Measurements from ENCODE around the gene NDE1. TPM values are rescaled to one million over a fixed set of nuclear protein-coding genes. Genes with fewer than 3 reads are reported as not detected.

Gene NDE1
- total and polyA plus RNA-seq, 2 experiments from 2014 or later, result 7.1 to 41.0 TPM

- no peak for TF ChIP-seq CTCF (IDR thresholded peaks at IDR 0.05; ENCODE audit: low read depth, low read length)
- Histone ChIP-seq H3K9me3 (ENCODE audit: low read depth) (no peaks in the 10 kb centered on the region), H3K27me3 (no peaks in the 10 kb centered on the region), H3K4me1 (ENCODE audit: low read depth) (no peaks in the 10 kb centered on the region), H3K27ac (no peak overlapping the region), H3K4me3 (no peak overlapping the region), H3K36me3 (peaks cover 28% of the 10 kb centered on the region)
- no peak for DNase-seq (ENCODE audit: low read depth in 1 of 2, low spot score in 1 of 2)
Measured at GRCh38 chr16:15616475-15617165, 33.4 kb upstream of the NDE1 start.

DNA sequence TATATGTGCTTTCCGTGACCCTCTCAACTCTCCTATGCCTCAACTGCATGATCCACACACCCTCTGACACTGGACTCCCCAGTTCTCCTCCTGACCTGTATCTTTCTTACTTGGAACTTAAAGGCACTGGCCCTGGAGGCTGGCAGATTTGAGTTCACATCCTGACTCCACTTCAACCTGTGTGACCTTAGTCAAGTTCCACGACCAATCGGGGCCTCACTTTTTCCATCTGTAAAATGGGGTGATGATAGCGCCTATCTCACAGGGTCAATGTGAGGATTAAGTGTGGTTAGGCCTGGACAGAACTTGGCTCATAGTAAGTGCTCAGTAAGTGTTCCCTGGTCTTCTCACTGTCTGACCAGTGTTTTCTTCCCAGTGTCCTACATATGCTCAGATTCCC is 32.1 kb upstream of the NDE1 start:
- no peak overlapping the region for H3K27ac ChIP-seq
- DNase-seq (ENCODE audit: low read depth in 1 of 2, low spot score in 1 of 2), result no peak
- H3K27me3 ChIP-seq, result no peaks in the 10 kb centered on the region
- peaks cover 22% of the 10 kb centered on the region for H3K36me3 ChIP-seq
- H3K4me3 ChIP-seq, result no peak overlapping the region
- no peak for TF ChIP-seq CTCF (IDR thresholded peaks at IDR 0.05; ENCODE audit: low read depth, low read length)
- H3K4me1 ChIP-seq (ENCODE audit: low read depth), result no peaks in the 10 kb centered on the region
- no peaks in the 10 kb centered on the region for H3K9me3 ChIP-seq (ENCODE audit: low read depth)

- no peak for TF ChIP-seq CTCF (IDR thresholded peaks at IDR 0.05; ENCODE audit: low read depth, low read length)
- Histone ChIP-seq H3K27ac (no peak overlapping the region), H3K27me3 (no peaks in the 10 kb centered on the region), H3K4me3 (no peak overlapping the region), H3K4me1 (ENCODE audit: low read depth) (no peaks in the 10 kb centered on the region), H3K9me3 (ENCODE audit: low read depth) (no peaks in the 10 kb centered on the region), H3K36me3 (peaks cover 23% of the 10 kb centered on the region)
- peak in 1 of 2 donors; percentile 90 for DNase-seq (ENCODE audit: low read depth in 1 of 2, low spot score in 1 of 2)
Measured at GRCh38 chr16:15618392-15618791, 31.7 kb upstream of the NDE1 start.

GRCh38 chr16:15620611-15621195 is 29.3 kb upstream of the NDE1 start:
- H3K9me3 ChIP-seq (ENCODE audit: low read depth), result no peaks in the 10 kb centered on the region
- peaks cover 37% of the 10 kb centered on the region for H3K36me3 ChIP-seq
- DNase-seq (ENCODE audit: low read depth in 1 of 2, low spot score in 1 of 2), result no peak
- H3K4me1 ChIP-seq (ENCODE audit: low read depth), result no peaks in the 10 kb centered on the region
- no peak overlapping the region for H3K27ac ChIP-seq
- H3K27me3 ChIP-seq, result no peaks in the 10 kb centered on the region
- TF ChIP-seq CTCF (IDR thresholded peaks at IDR 0.05; ENCODE audit: low read depth, low read length), result no peak
- no peak overlapping the region for H3K4me3 ChIP-seq

- DNase-seq (ENCODE audit: low read depth in 1 of 2, low spot score in 1 of 2), result no peak
- TF ChIP-seq CTCF (IDR thresholded peaks at IDR 0.05; ENCODE audit: low read depth, low read length), result no peak
- Histone ChIP-seq H3K9me3 (ENCODE audit: low read depth) (no peaks in the 10 kb centered on the region), H3K4me3 (no peak overlapping the region), H3K27ac (no peak overlapping the region), H3K36me3 (peaks cover 40% of the 10 kb centered on the region), H3K4me1 (ENCODE audit: low read depth) (no peaks in the 10 kb centered on the region), H3K27me3 (no peaks in the 10 kb centered on the region)
Measured at GRCh38 chr16:15621456-15621855, 28.6 kb upstream of the NDE1 start.

Data from cardiac muscle cell (in vitro differentiated cells and primary cell).